Ramos (cell line): ENCODE data around the gene SEMA5A.

Source experiments
- in situ Hi-C: fragments of 300-500 bp; cut with MboI; formaldehyde crosslinking; loops from one replicate; pipeline ENCODE4 v1.14.3; 2022; ENCODE audit warnings: low sequenced_read_pairs; ENCODE audit not compliant: unreplicated experiment

The SEMA5A gene

DNA sequence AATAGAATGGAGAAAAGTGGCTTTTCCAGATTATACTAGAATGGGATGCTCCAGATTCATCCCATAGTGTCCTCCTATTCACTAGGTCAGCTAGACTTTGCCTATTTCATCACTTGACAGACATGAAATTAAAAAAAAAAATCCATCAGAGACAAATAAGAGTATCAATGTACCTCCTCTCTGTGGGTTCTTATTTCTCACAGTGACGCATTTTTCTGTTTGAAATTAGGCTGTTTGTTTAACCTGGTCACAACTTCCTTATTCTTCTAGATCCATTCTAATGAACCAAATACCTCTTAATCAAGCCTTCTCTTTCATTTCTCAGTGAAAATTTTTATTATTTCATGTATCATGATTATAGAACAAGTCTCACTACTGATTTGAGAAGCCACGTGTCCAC is 305.4 kb downstream of the SEMA5A start:
- in situ Hi-C loops, result no loop called here

DNA sequence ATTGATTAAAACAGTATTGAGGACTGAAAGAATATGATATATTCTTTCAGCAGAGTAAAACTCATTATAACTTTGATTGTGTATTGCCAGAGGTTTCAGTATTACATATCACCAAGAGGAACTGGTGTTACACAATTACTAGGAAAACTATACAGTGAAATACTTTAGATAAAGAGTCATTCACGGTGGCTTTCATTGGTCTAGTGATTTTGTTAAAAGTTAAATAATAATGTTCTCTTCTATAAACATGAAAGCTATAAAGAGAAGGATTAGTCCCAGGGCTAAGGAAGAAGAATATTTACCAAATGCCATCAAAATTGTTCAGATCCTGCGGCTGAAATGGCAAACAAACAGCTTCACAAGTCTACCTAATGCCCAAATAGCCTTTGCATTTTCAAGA is 306.2 kb downstream of the SEMA5A start:
- in situ Hi-C loops, result no loop called here

GRCh38 chr5:9239071-9239470 is 306.8 kb downstream of the SEMA5A start:
- in situ Hi-C loops, result no loop called here

DNA sequence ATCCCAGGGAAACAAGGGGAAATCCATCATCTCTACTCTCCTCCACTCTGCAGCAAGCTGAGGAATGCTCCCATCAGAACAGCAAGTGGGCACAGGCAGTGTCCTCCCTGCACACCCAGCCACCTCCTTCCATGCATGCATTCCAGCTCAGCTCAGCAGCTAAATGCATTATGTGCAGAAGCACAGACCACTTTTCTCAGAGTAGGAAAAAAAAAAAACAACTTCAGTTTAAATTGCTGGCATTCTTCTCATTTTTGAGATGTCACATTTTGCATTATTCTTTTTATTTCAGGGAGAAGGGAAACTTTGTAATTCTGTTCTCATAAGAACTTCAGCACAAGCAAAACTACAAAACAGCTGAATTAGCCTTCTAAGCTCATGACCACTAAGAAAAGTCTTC is 312.2 kb downstream of the SEMA5A start:
- in situ Hi-C loops, result no loop called here

GRCh38 chr5:9233035-9233434 is 312.8 kb downstream of the SEMA5A start:
- in situ Hi-C loops, result no loop called here

GRCh38 chr5:9231842-9232241 is 314.0 kb downstream of the SEMA5A start:
- in situ Hi-C loops, result no loop called here

DNA sequence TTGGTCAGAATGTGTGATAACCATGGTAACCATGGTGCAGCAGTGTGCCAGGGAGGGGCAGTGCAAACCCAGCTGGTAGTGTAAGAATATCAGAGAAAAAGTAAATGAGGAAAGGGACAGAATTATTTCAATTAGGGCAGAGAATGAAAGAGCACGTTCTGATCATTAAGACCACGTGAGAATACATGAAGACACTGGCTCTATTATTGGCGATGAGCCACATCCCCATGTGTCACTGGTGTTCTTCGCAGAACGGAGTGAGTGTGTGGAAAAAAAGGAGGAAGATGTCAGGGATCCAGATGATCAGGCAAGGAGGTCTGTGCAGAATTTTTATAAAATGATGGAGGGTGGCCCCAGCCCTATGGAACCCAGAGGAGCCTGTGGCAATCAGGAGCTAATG is 315.5 kb downstream of the SEMA5A start:
- in situ Hi-C loops, result no loop called here

- in situ Hi-C loops, result no loop called here
These were observed 319.8 kb downstream of the SEMA5A start for GRCh38 chr5:9226016-9226536.

GRCh38 chr5:9222054-9222976 is 323.6 kb downstream of the SEMA5A start:
- in situ Hi-C loops, result loop anchor here (25.0 kb wide), 1 partner anchor 1285 kb away; no protein-coding TSS in a partner anchor

GRCh38 chr5:9218358-9218757 is 327.5 kb downstream of the SEMA5A start:
- in situ Hi-C loops, result loop anchor here (25.0 kb wide), 1 partner anchor 1281 kb away; no protein-coding TSS in a partner anchor

GRCh38 chr5:9212605-9213004 is 333.3 kb downstream of the SEMA5A start:
- in situ Hi-C loops, result loop anchor here (25.0 kb wide), 1 partner anchor 1275 kb away; no protein-coding TSS in a partner anchor

- in situ Hi-C loops, result loop anchor here (25.0 kb wide), 1 partner anchor 1273 kb away; no protein-coding TSS in a partner anchor
These were observed 335.9 kb downstream of the SEMA5A start for GRCh38 chr5:9209846-9210492.

- in situ Hi-C loops, result loop anchor here (25.0 kb wide), 1 partner anchor 1271 kb away; no protein-coding TSS in a partner anchor
These were observed 338.0 kb downstream of the SEMA5A start for GRCh38 chr5:9207817-9208418.

GRCh38 chr5:9202636-9203035 is 343.2 kb downstream of the SEMA5A start:
- in situ Hi-C loops, result loop anchor here (25.0 kb wide), 1 partner anchor 1265 kb away; no protein-coding TSS in a partner anchor

DNA sequence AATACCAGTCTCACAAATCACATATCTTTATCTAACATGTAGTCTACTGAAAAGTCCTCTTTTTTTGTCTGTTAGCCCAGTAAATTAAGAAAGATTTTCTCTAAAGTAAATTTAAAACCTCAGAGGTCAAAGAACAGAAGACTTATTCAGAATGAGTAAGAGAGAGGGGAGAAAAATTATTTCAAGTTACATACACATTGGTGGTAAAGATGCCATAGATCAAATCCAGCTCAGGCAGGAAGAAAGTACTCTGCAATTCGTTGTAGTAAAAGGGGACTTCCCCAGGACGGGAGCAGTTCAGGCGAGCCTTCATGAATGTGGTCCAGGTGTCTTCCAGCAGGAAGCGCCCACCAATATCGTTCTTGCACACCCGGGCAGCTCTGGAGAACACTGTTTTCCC is 344.1 kb downstream of the SEMA5A start:
- in situ Hi-C loops, result loop anchor here (25.0 kb wide), 1 partner anchor 1264 kb away; no protein-coding TSS in a partner anchor

DNA sequence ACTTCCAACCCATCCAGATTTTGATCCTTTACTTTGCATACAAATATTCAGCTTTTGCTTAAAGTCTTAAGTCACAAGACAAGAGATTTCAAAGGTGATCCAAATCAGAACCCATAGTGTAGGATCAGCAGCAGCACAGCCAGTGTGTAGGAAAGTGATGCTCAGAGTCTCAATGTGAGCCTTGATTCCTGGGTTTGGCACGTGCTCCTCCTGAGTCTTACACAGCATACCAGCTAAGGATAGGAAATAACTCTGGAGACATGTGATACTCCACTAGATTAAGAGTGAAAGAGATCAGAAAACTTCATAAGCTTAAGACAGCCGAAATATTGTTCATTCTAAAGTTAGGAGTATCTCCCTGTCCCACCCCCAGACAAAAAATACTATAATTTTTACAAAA is 344.9 kb downstream of the SEMA5A start:
- in situ Hi-C loops, result loop anchor here (25.0 kb wide), 1 partner anchor 1264 kb away; no protein-coding TSS in a partner anchor

GRCh38 chr5:9198394-9198793 is 347.5 kb downstream of the SEMA5A start:
- in situ Hi-C loops, result no loop called here

DNA sequence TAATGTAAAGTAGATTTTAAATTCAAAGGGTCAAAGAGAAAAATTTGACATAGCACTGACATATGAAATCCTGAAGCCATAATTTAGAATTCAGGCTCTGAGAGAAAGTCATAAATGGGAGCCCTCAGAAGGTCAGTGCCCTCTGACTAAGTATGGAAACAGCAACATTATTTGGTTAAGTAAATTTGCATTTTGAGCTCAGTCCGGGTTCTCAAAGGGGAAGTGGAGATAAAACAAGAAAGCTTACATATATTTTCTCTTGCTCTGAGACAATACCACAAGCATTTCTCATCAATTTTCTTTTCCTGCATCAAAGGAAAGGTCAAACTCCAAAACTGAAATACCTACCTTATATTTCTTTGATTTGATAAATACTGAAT is 348.0 kb downstream of the SEMA5A start:
- in situ Hi-C loops, result no loop called here

- in situ Hi-C loops, result no loop called here
These were observed 349.3 kb downstream of the SEMA5A start for GRCh38 chr5:9196403-9197227.

DNA sequence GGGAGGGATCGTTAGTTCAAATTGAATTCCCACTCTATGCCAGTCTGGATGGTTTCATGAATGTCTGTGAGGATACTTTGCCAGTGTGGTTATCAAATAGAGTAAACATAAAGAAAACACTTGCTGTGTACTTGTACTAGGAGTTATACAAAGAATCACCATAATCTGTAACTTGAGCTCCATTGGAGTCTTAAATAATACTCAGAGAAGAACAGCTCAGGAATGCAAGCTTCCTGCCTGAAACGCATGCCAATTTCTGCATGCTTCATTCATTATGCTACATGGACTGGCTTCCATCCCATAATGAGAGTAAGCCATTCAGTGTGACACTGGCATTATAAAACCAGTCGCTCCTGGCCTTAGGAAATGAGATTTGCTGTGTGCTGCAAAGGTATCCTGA is 351.4 kb downstream of the SEMA5A start:
- in situ Hi-C loops, result no loop called here
